Renal cortical epithelial cell (primary cell): Measurements from ENCODE around the gene GP1BA. TPM values are rescaled to one million over a fixed set of nuclear protein-coding genes. Genes with fewer than 3 reads are reported as not detected.

Experiments used
- DNase-seq: peaks from one replicate; pipeline ENCODE4 v3.0.0-alpha.2; 2011; ENCODE audit warnings: low read depth
- total RNA-seq: library from RNA; depleted of rRNA; stranded (reverse); fragments of >200 nt; gene quantifications from 2 replicates; pipeline ENCODE4 v1.2.3, GENCODE V29; 2014

Gene GP1BA
- total RNA-seq, 1 donor from 2014 or later: not detected

GRCh38 chr17:4950746-4951204 is 18.7 kb downstream of the GP1BA start, which contains the start of gene ENO3:
ENO3 (plus strand) TSS chr17:4951119; CDS start chr17:4951830, 711 bp downstream.
- no peak for DNase-seq

- no peak for DNase-seq
These were observed 19.4 kb downstream of the GP1BA start for GRCh38 chr17:4951486-4951885.

GRCh38 chr17:4953451-4953961 is 21.4 kb downstream of the GP1BA start:
- DNase-seq: peak; percentile 72

GRCh38 chr17:4955091-4955490 is 23.0 kb downstream of the GP1BA start:
- DNase-seq: no peak

GRCh38 chr17:4956493-4957061 is 24.5 kb downstream of the GP1BA start:
- DNase-seq: no peak

GRCh38 chr17:4958102-4958501 is 26.0 kb downstream of the GP1BA start:
- no peak for DNase-seq

GRCh38 chr17:4959261-4959965 is 27.3 kb downstream of the GP1BA start:
- no peak for DNase-seq

- DNase-seq: no peak
These were observed 28.3 kb downstream of the GP1BA start for GRCh38 chr17:4960279-4960922.

GRCh38 chr17:4965311-4965986 is 33.4 kb downstream of the GP1BA start:
- DNase-seq: no peak

GRCh38 chr17:4966844-4967538 is 34.9 kb downstream of the GP1BA start:
- DNase-seq: peak; percentile 99

GRCh38 chr17:4967539-4968485 is 35.7 kb downstream of the GP1BA start, which contains the start of gene SPAG7:
SPAG7 (minus strand) TSS chr17:4967817; CDS start chr17:4967804, 13 bp downstream.
- DNase-seq: peak; percentile 87

- DNase-seq: peak; percentile 64
These were observed 36.5 kb downstream of the GP1BA start for GRCh38 chr17:4968486-4969046.

GRCh38 chr17:4969047-4969550 is 37.0 kb downstream of the GP1BA start:
- peak; percentile 97 for DNase-seq

GRCh38 chr17:4969551-4970173 is 37.6 kb downstream of the GP1BA start:
- DNase-seq: no peak

GRCh38 chr17:4970273-4970672 is 38.2 kb downstream of the GP1BA start:
- no peak for DNase-seq

- no peak for DNase-seq
These were observed 39.7 kb downstream of the GP1BA start for GRCh38 chr17:4971826-4972225.

GRCh38 chr17:4972322-4972721 is 40.2 kb downstream of the GP1BA start:
- DNase-seq: no peak

GRCh38 chr17:4972752-4973151 is 40.7 kb downstream of the GP1BA start:
- no peak for DNase-seq
